Neural progenitor cell (in vitro differentiated cells): Measurements from ENCODE around the gene OR13F1. TPM values are rescaled to one million over a fixed set of nuclear protein-coding genes. Genes with fewer than 3 reads are reported as not detected.

Source experiments
- DNase-seq: peaks from one replicate; pipeline ENCODE4 v3.0.0-alpha.2; 2016; ENCODE audit warnings: low spot score
- H2AFZ ChIP-seq: fragments of 200-600 bp; sonication (generic); replicated peaks from 2 replicates; pipeline ENCODE4 v1.6.1; 2016; ENCODE audit warnings: antibody characterized with exemption
- H3F3A ChIP-seq: fragments of 200-600 bp; sonication (generic); 2 replicates; pipeline ENCODE4 v1.6.1; 2016; ENCODE audit warnings: antibody characterized with exemption, low read depth
- H3K27ac ChIP-seq: fragments of 200-600 bp; sonication (generic); 2 replicates; pipeline ENCODE4 v1.5.1; 2016; ENCODE audit warnings: mild to moderate bottlenecking
- H3K27me3 ChIP-seq: fragments of 200-600 bp; sonication (generic); 2 replicates; pipeline ENCODE4 v1.6.1; 2016; ENCODE audit warnings: mild to moderate bottlenecking, moderate library complexity
- H3K36me3 ChIP-seq: fragments of 200-600 bp; sonication (generic); 2 replicates; pipeline ENCODE4 v1.5.1; 2016
- H3K4me1 ChIP-seq: fragments of 200-600 bp; sonication (generic); 2 replicates; pipeline ENCODE4 v1.6.1; 2016; ENCODE audit warnings: mixed run types
- H3K4me2 ChIP-seq: fragments of 200-600 bp; sonication (generic); 2 replicates; pipeline ENCODE4 v1.6.1; 2016
- H3K4me3 ChIP-seq: fragments of 200-600 bp; sonication (generic); 2 replicates; pipeline ENCODE4 v1.5.1; 2016
- H3K79me2 ChIP-seq: fragments of 200-600 bp; sonication (generic); 2 replicates; pipeline ENCODE4 v1.6.1; 2016; ENCODE audit warnings: low read depth
- H3K9ac ChIP-seq: fragments of 200-600 bp; sonication (generic); 2 replicates; pipeline ENCODE4 v1.6.1; 2016
- H3K9me3 ChIP-seq: fragments of 200-600 bp; sonication (generic); 2 replicates; pipeline ENCODE4 v1.5.1; 2016; ENCODE audit warnings: low read depth
- H4K20me1 ChIP-seq: fragments of 200-600 bp; sonication (generic); 2 replicates; pipeline ENCODE4 v1.6.1; 2016; ENCODE audit warnings: low read depth
- H3K27ac Mint-ChIP-seq: 3 replicates; pipeline ENCODE4 v1.8.0; 2021; ENCODE audit warnings: mixed read lengths
- H3K27me3 Mint-ChIP-seq: 2 replicates; pipeline ENCODE4 v1.8.0; 2022; ENCODE audit warnings: low read depth, mild to moderate bottlenecking, inconsistent platforms, moderate library complexity, mixed read lengths; ENCODE audit not compliant: insufficient read depth
- H3K36me3 Mint-ChIP-seq: 3 replicates; pipeline ENCODE4 v1.8.0; 2021; ENCODE audit warnings: mixed read lengths
- H3K4me1 Mint-ChIP-seq: 3 replicates; pipeline ENCODE4 v1.8.0; 2021; ENCODE audit warnings: mixed read lengths
- H3K4me3 Mint-ChIP-seq: 3 replicates; pipeline ENCODE4 v1.8.0; 2021; ENCODE audit warnings: mild to moderate bottlenecking, moderate library complexity, mixed read lengths
- H3K9me3 Mint-ChIP-seq: 3 replicates; pipeline ENCODE4 v1.8.0; 2020; ENCODE audit warnings: mixed read lengths
- CTCF ChIP-seq: fragments of 200-600 bp; sonication (generic); IDR thresholded peaks from 2 replicates; pipeline ENCODE4 v1.5.1; 2017; ENCODE audit warnings: antibody characterized with exemption, mild to moderate bottlenecking
- EZH2 ChIP-seq: fragments of 200-600 bp; sonication (generic); IDR thresholded peaks from 2 replicates; pipeline ENCODE4 v1.6.1; 2017; ENCODE audit warnings: antibody characterized with exemption, mild to moderate bottlenecking, moderate library complexity
- EZH2phosphoT487 ChIP-seq: fragments of 200-600 bp; sonication (generic); IDR thresholded peaks from 2 replicates; pipeline ENCODE4 v1.6.1; 2017; ENCODE audit warnings: antibody characterized with exemption
- total RNA-seq: library from RNA; depleted of rRNA; stranded (reverse); fragments of >200 nt; gene quantifications from 2 replicates; pipeline ENCODE4 v1.2.3, GENCODE V29; 2015; ENCODE audit warnings: low replicate concordance

The OR13F1 gene
- total RNA-seq, result not detected in 2 replicates

- peaks cover 2% of the 10 kb centered on the region for H3K27me3 Mint-ChIP-seq
- H3K36me3 Mint-ChIP-seq, result no peaks in the 10 kb centered on the region
- Histone ChIP-seq H3K4me1 (no peaks in the 10 kb centered on the region), H3K79me2 (no peaks in the 10 kb centered on the region), H3K27me3 (no peaks in the 10 kb centered on the region), H3K36me3 (no peaks in the 10 kb centered on the region), H3K4me2 (no peak within 1 kb of the TSS), H4K20me1 (no peaks in the 10 kb centered on the region), H3K9me3 (no peaks in the 10 kb centered on the region), H3F3A (no peaks in the 10 kb centered on the region), H3K9ac (no peak within 1 kb of the TSS), H3K27ac (no peak within 1 kb of the TSS), H2AFZ (no peak within 1 kb of the TSS), H3K4me3 (no peak within 1 kb of the TSS)
- no peak within 1 kb of the TSS for H3K4me3 Mint-ChIP-seq
- no peak for DNase-seq
- H3K27ac Mint-ChIP-seq, result no peak within 1 kb of the TSS
- H3K4me1 Mint-ChIP-seq, result no peaks in the 10 kb centered on the region
- H3K9me3 Mint-ChIP-seq, result no peaks in the 10 kb centered on the region
- TF ChIP-seq EZH2phosphoT487, result no peak
- TF ChIP-seq EZH2, result no peak
- TF ChIP-seq CTCF, result no peak
These were observed at the start of gene OR13F1 for GRCh38 chr9:104503963-104504362. OR13F1 (plus strand) TSS chr9:104504263; CDS start chr9:104504263, 0 bp downstream.

- Histone ChIP-seq H3K9me3 (no peaks in the 10 kb centered on the region), H3K79me2 (no peaks in the 10 kb centered on the region), H3K4me2 (no peak overlapping the region), H3K9ac (no peak overlapping the region), H3K27me3 (no peaks in the 10 kb centered on the region), H3F3A (no peaks in the 10 kb centered on the region), H3K27ac (no peak overlapping the region), H3K4me1 (no peaks in the 10 kb centered on the region), H3K36me3 (no peaks in the 10 kb centered on the region), H3K4me3 (no peak overlapping the region), H4K20me1 (no peaks in the 10 kb centered on the region), H2AFZ (no peak overlapping the region)
- Mint-ChIP-seq H3K27ac (no peak overlapping the region), H3K9me3 (no peaks in the 10 kb centered on the region), H3K36me3 (no peaks in the 10 kb centered on the region), H3K4me3 (no peak overlapping the region), H3K4me1 (no peaks in the 10 kb centered on the region), H3K27me3 (no peaks in the 10 kb centered on the region)
- DNase-seq, result no peak
- no peak for TF ChIP-seq CTCF
- TF ChIP-seq EZH2phosphoT487, result no peak
- no peak for TF ChIP-seq EZH2
These were observed 47.2 kb upstream of the OR13F1 start for GRCh38 chr9:104456831-104457230.

GRCh38 chr9:104463864-104464263, 40.2 kb upstream of the OR13F1 start:
- no peaks in the 10 kb centered on the region for H3K27me3 Mint-ChIP-seq
- H3K27ac Mint-ChIP-seq, result no peak overlapping the region
- Histone ChIP-seq H3F3A (no peaks in the 10 kb centered on the region), H4K20me1 (no peaks in the 10 kb centered on the region), H3K4me2 (no peak overlapping the region), H3K27ac (no peak overlapping the region), H3K9ac (no peak overlapping the region), H3K36me3 (no peaks in the 10 kb centered on the region), H3K79me2 (no peaks in the 10 kb centered on the region), H3K9me3 (no peaks in the 10 kb centered on the region), H3K27me3 (no peaks in the 10 kb centered on the region), H2AFZ (no peak overlapping the region), H3K4me1 (no peaks in the 10 kb centered on the region), H3K4me3 (no peak overlapping the region)
- no peak for TF ChIP-seq EZH2
- no peak for TF ChIP-seq CTCF
- no peak for TF ChIP-seq EZH2phosphoT487
- H3K9me3 Mint-ChIP-seq, result peaks cover 6% of the 10 kb centered on the region
- H3K4me3 Mint-ChIP-seq, result no peak overlapping the region
- no peaks in the 10 kb centered on the region for H3K4me1 Mint-ChIP-seq
- no peaks in the 10 kb centered on the region for H3K36me3 Mint-ChIP-seq
- no peak for DNase-seq

GRCh38 chr9:104468261-104468660, 35.8 kb upstream of the OR13F1 start:
- H3K79me2 ChIP-seq, result no peaks in the 10 kb centered on the region
- no peak overlapping the region for H3K9ac ChIP-seq
- DNase-seq, result no peak
- H3K9me3 ChIP-seq, result no peaks in the 10 kb centered on the region
- H4K20me1 ChIP-seq, result no peaks in the 10 kb centered on the region
- no peaks in the 10 kb centered on the region for H3K36me3 ChIP-seq
- no peak overlapping the region for H3K4me3 Mint-ChIP-seq
- H3K4me1 ChIP-seq, result no peaks in the 10 kb centered on the region
- H3K36me3 Mint-ChIP-seq, result no peaks in the 10 kb centered on the region
- no peaks in the 10 kb centered on the region for H3F3A ChIP-seq
- no peak overlapping the region for H3K27ac Mint-ChIP-seq
- H3K9me3 Mint-ChIP-seq, result peaks cover 6% of the 10 kb centered on the region
- H3K27me3 Mint-ChIP-seq, result no peaks in the 10 kb centered on the region
- no peak overlapping the region for H3K27ac ChIP-seq
- no peak for TF ChIP-seq EZH2
- no peak for TF ChIP-seq EZH2phosphoT487
- no peak for TF ChIP-seq CTCF
- no peaks in the 10 kb centered on the region for H3K4me1 Mint-ChIP-seq
- no peaks in the 10 kb centered on the region for H3K27me3 ChIP-seq
- no peak overlapping the region for H3K4me2 ChIP-seq
- no peak overlapping the region for H2AFZ ChIP-seq
- no peak overlapping the region for H3K4me3 ChIP-seq
